HK-2 (cell line): ENCODE results near the gene PHC1.
"Not testable (repeated sequence)": the region's sequence is repeated elsewhere in the genome, so short reads cannot be mapped to it uniquely, and the experiment has no call there.

Source experiments
- DNase-seq: peaks from one replicate; pipeline ENCODE4 v3.0.0-alpha.2; 2018; ENCODE audit not compliant: unreplicated experiment

PHC1 gene

GRCh38 chr12:8914033-8914715, at the start of gene PHC1:
TSS of gene PHC1 (plus strand) at chr12:8914509. CDS start at chr12:8917678, 3,169 bp downstream.
- peak; percentile 73 for DNase-seq

GRCh38 chr12:8866429-8866828, 47.9 kb upstream of the PHC1 start:
- no peak for DNase-seq

GRCh38 chr12:8867009-8867408, 47.3 kb upstream of the PHC1 start:
- no peak for DNase-seq

GRCh38 chr12:8867786-8868185, 46.5 kb upstream of the PHC1 start:
- no peak for DNase-seq

GRCh38 chr12:8870586-8870985, 43.7 kb upstream of the PHC1 start:
- DNase-seq: no peak

- no peak for DNase-seq
Observed at GRCh38 chr12:8871068-8871467, 43.2 kb upstream of the PHC1 start.

- DNase-seq: no peak
Observed at GRCh38 chr12:8876887-8877286, 37.4 kb upstream of the PHC1 start.

- DNase-seq: no peak
Observed at GRCh38 chr12:8886502-8887284, 27.6 kb upstream of the PHC1 start.

GRCh38 chr12:8887285-8887715, 27.0 kb upstream of the PHC1 start:
- no peak for DNase-seq

- DNase-seq: peak; percentile 29
Observed at GRCh38 chr12:8890313-8891085, 23.8 kb upstream of the PHC1 start.

- DNase-seq: no peak
Observed at GRCh38 chr12:8891976-8892375, 22.3 kb upstream of the PHC1 start.

- DNase-seq: no peak
Observed at GRCh38 chr12:8894378-8894777, 19.9 kb upstream of the PHC1 start.

- no peak for DNase-seq
Observed at GRCh38 chr12:8894986-8895385, 19.3 kb upstream of the PHC1 start.

GRCh38 chr12:8897081-8897480, 17.2 kb upstream of the PHC1 start:
- no peak for DNase-seq

GRCh38 chr12:8899830-8900229, 14.5 kb upstream of the PHC1 start:
- no peak for DNase-seq

GRCh38 chr12:8902703-8903102, 11.6 kb upstream of the PHC1 start:
- not testable (repeated sequence) for DNase-seq

GRCh38 chr12:8903646-8904045, 10.7 kb upstream of the PHC1 start:
- no peak for DNase-seq

- DNase-seq: no peak
Observed at GRCh38 chr12:8904665-8905064, 9.6 kb upstream of the PHC1 start.

- DNase-seq: no peak
Observed at GRCh38 chr12:8905546-8905945, 8.8 kb upstream of the PHC1 start.

- no peak for DNase-seq
Observed at GRCh38 chr12:8906266-8907180, 7.8 kb upstream of the PHC1 start.

- DNase-seq: no peak
Observed at GRCh38 chr12:8907513-8907912, 6.8 kb upstream of the PHC1 start.
